IPS DF 6.9 (cell line): ENCODE results near the gene B3GALT5.
"Not testable (repeated sequence)": the region's sequence is repeated elsewhere in the genome, so short reads cannot be mapped to it uniquely, and the experiment has no call there.

Experiments used
- DNase-seq: peaks from one replicate; pipeline ENCODE4 v3.0.0-alpha.2; 2013; ENCODE audit warnings: low read depth, low spot score
- H3K27ac ChIP-seq: one replicate; pipeline ENCODE4 v1.5.1; 2013; ENCODE audit warnings: low read length, control low read depth
- H3K27me3 ChIP-seq: 2 replicates; pipeline ENCODE4 v1.6.1; 2013; ENCODE audit warnings: mild to moderate bottlenecking, low read length; ENCODE audit not compliant: control insufficient read depth, insufficient read depth
- H3K36me3 ChIP-seq: 2 replicates; pipeline ENCODE4 v1.6.1; 2013; ENCODE audit warnings: low read length; ENCODE audit not compliant: control insufficient read depth, insufficient read depth
- H3K4me1 ChIP-seq: 2 replicates; pipeline ENCODE4 v1.6.1; 2013; ENCODE audit warnings: low read length; ENCODE audit not compliant: control insufficient read depth, insufficient read depth
- H3K4me3 ChIP-seq: 2 replicates; pipeline ENCODE4 v1.5.1; 2013; ENCODE audit warnings: mild to moderate bottlenecking, low read length
- H3K9me3 ChIP-seq: 2 replicates; pipeline ENCODE4 v1.6.1; 2013; ENCODE audit warnings: low read length, inconsistent platforms; ENCODE audit not compliant: control insufficient read depth, insufficient read depth
- WGBS: extraction: QIAGEN DNeasy Blood & Tissue Kit; methylation state at CpG from one replicate; pipeline ENCODE4 v1.1.7; 2013; ENCODE audit warnings: mixed read lengths, missing lambda C conversion rate; ENCODE audit not compliant: insufficient read length, insufficient coverage; 5-methylcytosine and 5-hydroxymethylcytosine counted together

The B3GALT5 gene

GRCh38 chr21:39583586-39583985 lies 29.2 kb upstream of the B3GALT5 start:
- no CpG with 5 or more reads among the region's 2 CpGs for WGBS
- not testable (repeated sequence) for H3K4me3 ChIP-seq, H3K36me3 ChIP-seq, H3K9me3 ChIP-seq, H3K27me3 ChIP-seq, H3K27ac ChIP-seq, DNase-seq, H3K4me1 ChIP-seq

- Histone ChIP-seq H3K9me3 (no peaks in the 10 kb centered on the region), H3K36me3 (no peaks in the 10 kb centered on the region), H3K27ac (no peak overlapping the region), H3K27me3 (no peaks in the 10 kb centered on the region), H3K4me3 (no peak overlapping the region), H3K4me1 (no peaks in the 10 kb centered on the region; the same call in 1 of the 2 replicates)
- no CpG with 5 or more reads among the region's 4 CpGs for WGBS
- DNase-seq, result no peak
Measured at GRCh38 chr21:39587376-39587775, 25.4 kb upstream of the B3GALT5 start.

GRCh38 chr21:39588884-39589283 lies 23.9 kb upstream of the B3GALT5 start:
- Histone ChIP-seq H3K27ac (no peak overlapping the region), H3K4me1 (no peaks in the 10 kb centered on the region; the same call in 1 of the 2 replicates), H3K4me3 (no peak overlapping the region), H3K9me3 (no peaks in the 10 kb centered on the region), H3K36me3 (no peaks in the 10 kb centered on the region), H3K27me3 (no peaks in the 10 kb centered on the region)
- WGBS, result no CpG with 5 or more reads among the region's 1 CpG
- DNase-seq, result no peak

- Histone ChIP-seq H3K27me3 (no peaks in the 10 kb centered on the region), H3K9me3 (no peaks in the 10 kb centered on the region), H3K4me1 (no peaks in the 10 kb centered on the region; the same call in none of the 2 replicates), H3K27ac (no peak overlapping the region), H3K36me3 (no peaks in the 10 kb centered on the region), H3K4me3 (no peak overlapping the region)
- DNase-seq, result no peak
Measured at GRCh38 chr21:39593522-39593921, 19.2 kb upstream of the B3GALT5 start.

- H3K27ac ChIP-seq, result no peak overlapping the region
- DNase-seq, result no peak
- WGBS, result no CpG with 5 or more reads among the region's 3 CpGs
- H3K36me3 ChIP-seq, result peaks cover 5% of the 10 kb centered on the region; the same call in 1 of the 2 replicates
- no peaks in the 10 kb centered on the region; the same call in none of the 2 replicates for H3K4me1 ChIP-seq
- no peaks in the 10 kb centered on the region for H3K27me3 ChIP-seq
- no peaks in the 10 kb centered on the region for H3K9me3 ChIP-seq
- no peak overlapping the region for H3K4me3 ChIP-seq
Measured at GRCh38 chr21:39595465-39595864, 17.3 kb upstream of the B3GALT5 start.

- Histone ChIP-seq H3K27me3 (no peaks in the 10 kb centered on the region), H3K27ac (no peak overlapping the region), H3K9me3 (no peaks in the 10 kb centered on the region), H3K4me1 (no peaks in the 10 kb centered on the region; the same call in 1 of the 2 replicates), H3K36me3 (peaks cover 5% of the 10 kb centered on the region; the same call in 1 of the 2 replicates), H3K4me3 (no peak overlapping the region)
- WGBS, result no CpG with 5 or more reads among the region's 7 CpGs
- no peak for DNase-seq
Measured at GRCh38 chr21:39597595-39597994, 15.1 kb upstream of the B3GALT5 start.

- WGBS, result no CpG with 5 or more reads among the region's 5 CpGs
- no peaks in the 10 kb centered on the region for H3K27me3 ChIP-seq
- H3K4me1 ChIP-seq, result no peaks in the 10 kb centered on the region; the same call in 1 of the 2 replicates
- H3K36me3 ChIP-seq, result peaks cover 5% of the 10 kb centered on the region; the same call in 1 of the 2 replicates
- H3K9me3 ChIP-seq, result no peaks in the 10 kb centered on the region
- H3K27ac ChIP-seq, result no peak overlapping the region
- no peak for DNase-seq
- H3K4me3 ChIP-seq, result no peak overlapping the region
Measured at GRCh38 chr21:39599191-39599970, 13.4 kb upstream of the B3GALT5 start.

DNA sequence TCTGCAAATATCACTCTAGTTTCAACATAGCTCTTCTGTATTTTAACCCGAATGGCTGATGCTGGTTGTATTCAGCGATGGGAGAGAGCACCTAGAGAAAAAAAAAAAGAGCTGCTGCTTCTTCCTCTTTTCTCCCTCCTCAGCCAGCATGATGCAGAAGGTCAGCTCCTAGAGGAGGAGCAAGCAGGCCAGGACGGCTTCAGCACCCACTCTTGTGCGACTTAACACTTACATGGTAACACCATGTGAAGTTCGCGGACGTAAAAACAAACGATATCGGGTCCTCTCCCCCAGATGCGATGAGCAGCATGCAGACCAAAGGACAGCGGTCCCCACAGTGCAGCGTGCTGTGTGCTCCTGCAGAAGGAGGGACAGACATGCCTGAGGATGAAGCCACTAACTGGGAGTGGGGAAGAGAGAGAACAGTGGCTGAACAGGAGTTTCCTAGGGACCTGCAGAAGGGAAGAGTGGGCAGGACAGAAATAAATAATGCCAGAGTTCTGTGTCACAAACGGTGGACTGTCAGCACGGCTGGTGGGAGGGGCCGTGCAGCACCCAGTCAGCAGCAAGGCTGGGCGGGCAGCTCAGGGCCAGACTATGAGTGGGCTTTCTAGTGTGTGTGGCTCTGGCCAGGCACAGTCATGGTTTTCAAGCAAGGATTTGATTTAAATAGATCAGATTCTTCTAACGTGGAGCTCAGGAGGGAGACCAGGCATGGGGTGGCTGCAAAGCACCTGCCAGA lies 11.4 kb upstream of the B3GALT5 start:
- no CpG with 5 or more reads among the region's 17 CpGs for WGBS
- no peak overlapping the region for H3K4me3 ChIP-seq
- no peak for DNase-seq
- no peak overlapping the region for H3K27ac ChIP-seq
- peaks cover 5% of the 10 kb centered on the region for H3K36me3 ChIP-seq
- H3K9me3 ChIP-seq, result no peaks in the 10 kb centered on the region
- H3K27me3 ChIP-seq, result no peaks in the 10 kb centered on the region
- no peaks in the 10 kb centered on the region; the same call in 1 of the 2 replicates for H3K4me1 ChIP-seq

- Histone ChIP-seq H3K4me3 (no peak overlapping the region), H3K27me3 (no peaks in the 10 kb centered on the region), H3K27ac (no peak overlapping the region), H3K9me3 (no peaks in the 10 kb centered on the region), H3K36me3 (peaks cover 5% of the 10 kb centered on the region), H3K4me1 (no peaks in the 10 kb centered on the region; the same call in 1 of the 2 replicates)
- no peak for DNase-seq
- no CpG with 5 or more reads among the region's 14 CpGs for WGBS
Measured at GRCh38 chr21:39602076-39602689, 10.6 kb upstream of the B3GALT5 start.

DNA sequence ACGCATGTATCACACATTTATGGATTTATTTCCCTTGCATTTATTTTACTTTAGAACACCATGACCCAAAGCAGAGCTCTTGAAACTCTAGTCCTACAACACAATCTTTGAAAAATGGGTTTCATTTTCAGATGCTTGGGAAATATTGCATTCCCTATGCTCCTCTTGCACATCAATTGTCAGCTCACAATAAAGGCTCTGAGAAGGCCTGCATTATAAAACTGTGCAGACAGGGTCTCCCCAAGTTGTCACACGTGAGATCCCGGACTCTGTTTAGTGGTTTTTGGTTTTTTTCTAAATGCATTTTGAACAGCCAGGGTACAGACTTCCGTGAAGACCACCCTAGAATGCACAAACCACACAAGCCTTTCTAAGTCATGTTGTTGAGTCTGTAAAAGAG lies 9.9 kb upstream of the B3GALT5 start:
- DNase-seq, result no peak
- H3K27me3 ChIP-seq, result no peaks in the 10 kb centered on the region
- H3K36me3 ChIP-seq, result peaks cover 5% of the 10 kb centered on the region
- H3K27ac ChIP-seq, result no peak overlapping the region
- no CpG with 5 or more reads among the region's 4 CpGs for WGBS
- H3K4me1 ChIP-seq, result no peaks in the 10 kb centered on the region; the same call in 1 of the 2 replicates
- no peaks in the 10 kb centered on the region for H3K9me3 ChIP-seq
- H3K4me3 ChIP-seq, result no peak overlapping the region
